ENCODE results near the gene GPR62. TPM values are rescaled to one million over a fixed set of nuclear protein-coding genes. Genes with fewer than 3 reads are reported as not detected.
A peak's percentile ranks its signal among the peaks of the same experiment; 100 is the strongest.

The GPR62 gene
- total RNA-seq, 1 donor from 2014 or later = not detected

- DNase-seq (ENCODE audit: low spot score) (no peak), ATAC-seq (no peak)
Measured at GRCh38 chr3:51937611-51938450, 17.4 kb upstream of the GPR62 start.

GRCh38 chr3:51938780-51939425 is 16.3 kb upstream of the GPR62 start:
- ATAC-seq (no peak), DNase-seq (ENCODE audit: low spot score) (no peak)

DNA sequence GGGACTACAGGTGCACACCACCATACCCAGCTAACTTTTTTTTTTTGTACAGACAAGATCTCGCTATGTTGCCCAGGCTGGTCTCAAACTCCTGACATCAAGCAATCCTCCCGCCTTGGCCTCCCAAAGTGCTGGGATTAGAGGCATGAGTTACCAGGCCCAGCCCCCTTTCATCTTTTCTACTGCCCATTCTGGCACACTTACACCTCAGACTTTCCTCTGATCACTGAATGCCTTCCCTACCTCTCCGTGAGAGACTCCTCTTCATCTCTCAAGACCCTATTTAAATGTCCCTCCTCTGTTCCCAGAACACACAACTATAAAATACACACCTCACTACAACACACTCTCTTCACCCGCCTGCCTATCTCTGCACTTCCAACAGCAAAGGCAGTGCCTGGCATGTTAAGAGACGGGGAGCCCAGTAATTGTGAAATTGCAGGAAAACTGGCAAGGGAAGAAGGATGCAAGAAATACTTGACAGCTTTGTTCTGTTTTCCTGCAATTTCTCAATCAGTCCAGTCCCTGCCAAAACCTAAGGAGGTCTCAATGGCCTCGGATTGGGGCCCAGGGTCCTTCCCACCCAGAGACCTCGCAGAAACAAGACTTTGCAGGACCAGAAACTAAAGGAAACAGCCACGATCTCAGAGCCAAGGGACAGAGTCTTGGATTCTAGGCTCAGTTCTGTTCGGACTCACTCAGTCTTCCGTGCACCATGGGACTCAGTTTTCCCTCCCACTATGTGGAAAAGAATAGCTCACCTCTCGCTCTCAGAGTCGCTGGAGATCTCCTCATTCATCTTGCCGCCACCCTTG is 14.3 kb upstream of the GPR62 start:
- ATAC-seq (no peak), DNase-seq (ENCODE audit: low spot score) (no peak)

DNA sequence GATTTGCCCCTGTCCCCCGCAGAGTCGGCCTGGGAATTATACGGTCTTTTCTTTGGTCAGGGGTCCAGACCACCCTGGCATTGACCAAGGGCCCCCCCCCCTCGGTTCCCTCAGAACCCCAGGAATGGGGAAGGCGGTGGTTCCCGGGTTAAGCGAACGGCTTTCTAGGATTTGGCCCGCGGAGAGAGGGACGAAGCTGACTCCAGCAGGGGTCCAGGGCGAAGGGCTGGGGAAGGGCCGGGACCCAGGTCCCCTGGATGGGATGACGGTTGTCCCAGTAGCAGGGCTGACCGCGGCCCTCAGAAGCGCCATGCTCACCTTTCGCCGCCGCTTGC is 13.8 kb upstream of the GPR62 start:
- ATAC-seq = no peak
- no peak for DNase-seq (ENCODE audit: low spot score)

- ATAC-seq = peak; percentile 88
Measured at GRCh38 chr3:51941798-51942602, 13.2 kb upstream of the GPR62 start, which contains the start of the genes PARP3 and RRP9. Gene PARP3 (plus strand): TSS chr3:51942363. CDS start chr3:51943356, 993 bp downstream. Gene RRP9 (minus strand): TSS chr3:51941904. CDS start chr3:51941867, 37 bp downstream.

DNA sequence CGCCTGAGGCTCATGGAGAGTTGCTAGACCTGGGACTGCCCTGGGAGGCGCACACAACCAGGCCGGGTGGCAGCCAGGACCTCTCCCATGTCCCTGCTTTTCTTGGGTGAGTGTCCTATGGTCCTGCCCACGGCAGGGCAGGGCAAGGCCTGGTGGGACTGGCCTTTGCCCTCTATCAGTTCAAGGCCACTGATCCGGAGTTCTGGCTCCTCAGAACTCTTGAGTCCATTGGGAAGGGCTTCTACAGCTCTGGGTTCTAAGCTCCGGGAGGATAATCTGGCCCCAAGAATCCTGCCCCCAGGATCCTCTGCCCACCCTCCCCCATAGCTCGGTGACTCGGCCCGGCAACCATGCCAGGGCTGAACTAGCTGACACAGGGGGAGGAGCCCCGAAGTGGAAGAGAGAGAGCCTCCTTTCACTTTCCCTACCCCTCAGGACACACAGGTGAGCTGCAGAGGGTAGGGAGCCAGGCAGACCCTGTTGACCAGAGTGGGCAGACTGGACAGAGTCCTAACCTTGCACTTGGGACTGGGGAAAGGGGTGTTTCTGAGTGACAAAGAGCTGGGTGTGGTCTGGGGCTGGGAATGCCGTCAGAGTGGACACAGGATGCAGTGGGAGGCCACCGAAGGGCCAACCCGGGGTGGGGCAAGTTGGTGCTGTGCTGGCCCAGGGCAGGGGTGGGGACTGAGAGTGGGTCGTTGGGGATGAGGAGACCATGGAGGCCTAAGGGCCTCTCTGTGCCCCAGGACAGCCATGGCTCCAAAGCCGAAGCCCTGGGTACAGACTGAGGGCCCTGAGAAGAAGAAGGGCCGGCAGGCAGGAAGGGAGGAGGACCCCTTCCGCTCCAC is 12.4 kb upstream of the GPR62 start:
- peak; percentile 71 for DNase-seq (ENCODE audit: low spot score)
- peak; percentile 60 for ATAC-seq

More at GRCh38 chr3:51941798-51942602, 13.2 kb upstream of the GPR62 start, which contains the start of the genes PARP3 and RRP9:
- peak; percentile 100 for DNase-seq (ENCODE audit: low spot score)

DNA sequence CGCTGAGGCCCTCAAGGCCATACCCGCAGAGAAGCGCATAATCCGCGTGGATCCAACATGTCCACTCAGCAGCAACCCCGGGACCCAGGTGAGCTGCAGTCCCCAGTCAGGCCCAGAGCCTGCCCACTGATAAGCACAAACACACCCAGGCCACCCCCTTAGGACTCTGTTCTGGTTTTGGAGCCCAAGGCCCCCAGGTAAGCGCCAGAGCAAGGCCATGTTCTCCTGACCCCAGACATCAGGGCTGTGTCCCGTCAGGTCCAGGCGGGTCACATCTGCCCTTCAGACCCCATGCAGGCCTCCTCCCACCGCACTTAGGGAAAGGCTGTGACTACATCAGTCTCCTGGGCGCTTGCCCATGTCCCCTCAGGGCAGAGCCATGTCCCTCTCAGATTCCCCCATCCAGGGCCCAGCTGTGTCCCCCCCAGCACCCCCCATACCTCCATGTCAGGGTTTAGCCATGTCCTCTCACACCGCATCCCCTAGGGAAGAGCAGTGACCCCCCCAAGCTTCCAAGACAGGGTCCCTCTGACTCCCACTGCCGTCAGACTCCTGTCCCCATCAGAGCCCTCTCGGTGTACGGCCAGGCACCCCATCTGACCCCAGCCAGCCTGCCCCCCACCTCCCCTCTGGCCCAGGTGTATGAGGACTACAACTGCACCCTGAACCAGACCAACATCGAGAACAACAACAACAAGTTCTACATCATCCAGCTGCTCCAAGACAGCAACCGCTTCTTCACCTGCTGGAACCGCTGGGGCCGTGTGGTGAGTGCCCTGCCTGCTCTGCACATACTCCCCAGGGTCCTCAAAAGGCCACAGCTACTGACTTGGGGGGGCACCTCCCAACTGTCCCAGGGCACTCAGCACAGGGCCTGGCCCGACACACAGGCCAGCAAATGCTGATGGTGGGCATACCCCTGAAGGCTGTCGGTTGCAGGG is 11.5 kb upstream of the GPR62 start:
- ATAC-seq (no peak), DNase-seq (ENCODE audit: low spot score) (no peak)

GRCh38 chr3:51944451-51945021 is 10.6 kb upstream of the GPR62 start:
- DNase-seq (ENCODE audit: low spot score) = no peak

DNA sequence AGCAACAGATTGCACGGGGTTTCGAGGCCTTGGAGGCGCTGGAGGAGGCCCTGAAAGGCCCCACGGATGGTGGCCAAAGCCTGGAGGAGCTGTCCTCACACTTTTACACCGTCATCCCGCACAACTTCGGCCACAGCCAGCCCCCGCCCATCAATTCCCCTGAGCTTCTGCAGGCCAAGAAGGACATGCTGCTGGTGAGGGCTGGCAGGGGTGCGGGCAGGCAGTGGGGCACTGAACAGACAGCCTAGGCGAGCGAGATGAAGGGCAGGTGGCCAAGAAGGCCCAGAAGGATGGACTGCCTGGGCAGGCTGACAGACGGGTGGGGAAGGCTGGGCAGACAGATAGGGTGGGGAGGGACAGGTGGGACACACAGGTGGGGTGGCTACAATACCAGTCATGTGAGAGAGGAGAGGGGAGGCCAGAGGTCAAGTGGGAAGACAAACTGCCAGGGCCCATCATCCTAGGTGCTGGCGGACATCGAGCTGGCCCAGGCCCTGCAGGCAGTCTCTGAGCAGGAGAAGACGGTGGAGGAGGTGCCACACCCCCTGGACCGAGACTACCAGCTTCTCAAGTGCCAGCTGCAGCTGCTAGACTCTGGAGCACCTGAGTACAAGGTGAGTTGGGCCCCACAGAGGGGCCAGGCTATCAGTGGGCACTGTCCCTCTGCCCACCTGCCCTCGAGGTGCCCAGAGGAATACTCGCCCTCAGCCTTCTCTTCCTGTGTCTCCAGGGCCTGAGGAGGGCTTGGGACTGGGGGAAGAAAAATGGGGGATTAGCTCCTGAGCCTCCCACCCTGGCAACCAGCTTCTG is 9.9 kb upstream of the GPR62 start:
- DNase-seq (ENCODE audit: low spot score) = no peak

More at GRCh38 chr3:51944451-51945021, 10.6 kb upstream of the GPR62 start:
- ATAC-seq = no peak

DNA sequence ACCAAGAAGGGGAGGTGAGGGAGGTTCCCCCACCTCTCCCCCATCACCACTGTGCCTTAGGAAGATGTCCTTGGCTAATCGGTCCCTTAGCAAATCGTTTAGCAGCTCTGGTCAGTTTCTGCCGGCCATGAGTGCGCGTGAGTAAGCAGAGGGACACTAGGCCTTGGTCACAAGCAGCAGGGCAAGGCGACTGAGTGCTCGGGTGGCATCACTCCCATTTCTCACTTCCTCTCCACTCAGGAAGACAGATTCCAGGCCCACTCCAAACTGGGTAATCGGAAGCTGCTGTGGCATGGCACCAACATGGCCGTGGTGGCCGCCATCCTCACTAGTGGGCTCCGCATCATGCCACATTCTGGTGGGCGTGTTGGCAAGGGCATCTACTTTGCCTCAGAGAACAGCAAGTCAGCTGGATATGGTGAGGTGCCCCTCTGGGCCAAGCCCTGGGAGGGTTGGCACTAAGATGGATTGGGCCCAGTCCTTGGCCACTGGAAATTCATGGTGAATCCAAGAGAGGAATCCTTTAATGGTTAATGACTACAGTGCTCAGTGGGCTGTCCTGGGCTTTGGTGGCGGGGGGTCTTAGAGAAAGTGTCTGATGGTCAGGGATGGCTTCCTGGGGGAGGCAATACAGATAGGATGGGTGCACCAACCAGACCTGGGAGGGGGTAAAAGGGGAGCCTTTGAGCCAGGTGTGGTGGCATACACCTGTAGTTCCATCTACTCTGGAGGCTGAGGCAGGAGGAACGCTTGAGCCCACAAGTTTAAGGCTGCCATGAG is 9.1 kb upstream of the GPR62 start:
- DNase-seq (ENCODE audit: low spot score) (no peak), ATAC-seq (no peak)

More for the DNA sequence above, 9.9 kb upstream of the GPR62 start:
- no peak for ATAC-seq

DNA sequence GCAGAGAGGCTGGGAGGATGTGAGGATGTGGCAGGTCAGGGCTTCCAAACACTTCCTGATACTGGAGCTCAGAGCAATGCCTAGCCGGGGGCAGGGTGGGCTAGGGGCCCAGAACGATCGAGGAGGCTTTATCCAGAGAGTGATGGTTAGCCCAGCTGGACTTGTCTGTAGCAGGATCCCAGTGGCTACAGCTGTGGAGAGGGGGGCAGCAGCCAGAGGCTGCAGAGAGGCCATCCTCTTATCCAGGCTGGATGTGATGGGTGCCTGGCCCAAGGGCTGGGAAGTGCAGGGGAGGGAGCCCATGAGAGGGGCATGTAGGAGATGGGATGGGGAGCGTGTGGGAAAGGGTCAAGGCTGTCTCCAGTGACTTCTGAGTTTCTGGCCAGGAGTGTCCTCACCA is 8.4 kb upstream of the GPR62 start:
- ATAC-seq (no peak), DNase-seq (ENCODE audit: low spot score) (no peak)

DNA sequence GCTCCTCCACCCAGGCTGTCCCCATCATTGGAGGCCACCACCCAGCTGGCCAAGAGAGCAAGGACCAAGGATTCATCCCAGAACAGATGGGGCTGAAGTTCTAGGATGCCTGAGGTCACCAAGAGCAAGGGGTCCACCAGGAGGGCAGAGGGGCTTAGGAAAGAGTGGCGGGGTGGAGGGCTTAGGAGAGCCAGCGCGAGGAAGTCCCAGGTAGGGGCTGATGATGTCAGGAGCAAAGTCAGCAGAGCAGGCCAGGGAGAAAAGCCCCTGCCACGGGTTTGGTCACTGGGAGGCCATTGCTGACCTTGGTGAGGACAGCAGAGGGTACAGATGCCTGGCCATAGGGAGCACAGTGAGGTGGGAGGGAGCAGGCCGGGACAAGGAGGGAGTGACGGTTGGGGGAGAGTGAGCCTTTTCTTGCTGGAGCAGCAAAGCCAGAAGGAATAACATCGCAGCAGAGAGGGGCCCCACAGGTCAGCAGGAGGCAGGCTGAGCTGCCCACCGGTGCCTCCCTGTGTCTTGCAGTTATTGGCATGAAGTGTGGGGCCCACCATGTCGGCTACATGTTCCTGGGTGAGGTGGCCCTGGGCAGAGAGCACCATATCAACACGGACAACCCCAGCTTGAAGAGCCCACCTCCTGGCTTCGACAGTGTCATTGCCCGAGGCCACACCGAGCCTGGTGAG is 7.8 kb upstream of the GPR62 start:
- DNase-seq (ENCODE audit: low spot score) (no peak), ATAC-seq (no peak)

GRCh38 chr3:51948016-51948580 is 7.1 kb upstream of the GPR62 start:
- DNase-seq (ENCODE audit: low spot score) = no peak

GRCh38 chr3:51949121-51949520 is 6.1 kb upstream of the GPR62 start:
- no peak for ATAC-seq
- DNase-seq (ENCODE audit: low spot score) = no peak

More at GRCh38 chr3:51948016-51948580, 7.1 kb upstream of the GPR62 start:
- ATAC-seq = no peak

GRCh38 chr3:51950899-51951298 is 4.3 kb upstream of the GPR62 start:
- no peak for DNase-seq (ENCODE audit: low spot score)
- ATAC-seq = no peak
